SJCRH30 (cell line): ENCODE measurements around the gene KRT4. TPM values are rescaled to one million over a fixed set of nuclear protein-coding genes. Genes with fewer than 3 reads are reported as not detected.

Experiments used
- DNase-seq, 2 experiments: peaks; one replicate each; pipeline ENCODE4 v3.0.0-alpha.2; 2015 to 2020
- H3K27ac ChIP-seq: fragments of 250-450 bp; sonication (Bioruptor Pico); 2 replicates; pipeline ENCODE4 v1.5.1; 2020; ENCODE audit warnings: mild to moderate bottlenecking, moderate library complexity
- H3K27me3 ChIP-seq: fragments of 250-450 bp; sonication (Bioruptor Pico); 2 replicates; pipeline ENCODE4 v1.5.1; 2020; ENCODE audit warnings: mild to moderate bottlenecking, moderate library complexity
- H3K36me3 ChIP-seq: fragments of 250-450 bp; sonication (Bioruptor Pico); 2 replicates; pipeline ENCODE4 v1.5.1; 2020; ENCODE audit warnings: mild to moderate bottlenecking, moderate library complexity
- H3K4me1 ChIP-seq: fragments of 250-450 bp; sonication (Bioruptor Pico); 2 replicates; pipeline ENCODE4 v1.5.1; 2020; ENCODE audit warnings: mild to moderate bottlenecking, moderate library complexity
- H3K4me3 ChIP-seq: fragments of 250-450 bp; sonication (Bioruptor Pico); 2 replicates; pipeline ENCODE4 v1.5.1; 2020; ENCODE audit warnings: mild to moderate bottlenecking, moderate library complexity
- H3K9me3 ChIP-seq: fragments of 250-450 bp; sonication (Bioruptor Pico); replicated peaks from 2 replicates; pipeline ENCODE4 v1.5.1; 2020; ENCODE audit warnings: mild to moderate bottlenecking, moderate library complexity
- total RNA-seq: library from RNA; depleted of rRNA; stranded (reverse); fragments of >200 nt; shearing (Covaris generic); gene quantifications from 2 replicates; pipeline ENCODE4 v1.2.3, GENCODE V29; 2014

Gene KRT4
- total RNA-seq, 1 experiment from 2014 or later, result not detected

- peaks cover 14% of the 10 kb centered on the region; the same call in 1 of the 2 replicates for H3K27me3 ChIP-seq
- no peak for DNase-seq
- H3K27ac ChIP-seq, result no peak overlapping the region
- H3K36me3 ChIP-seq, result no peaks in the 10 kb centered on the region
- H3K9me3 ChIP-seq, result no peaks in the 10 kb centered on the region
- no peak overlapping the region for H3K4me3 ChIP-seq
- peaks cover 4% of the 10 kb centered on the region; the same call in 1 of the 2 replicates for H3K4me1 ChIP-seq
Measured at GRCh38 chr12:52820521-52820920, 6.6 kb upstream of the KRT4 start.

GRCh38 chr12:52819731-52820510 lies 6.0 kb upstream of the KRT4 start:
- H3K27ac ChIP-seq, result no peak overlapping the region
- H3K4me1 ChIP-seq, result peaks cover 4% of the 10 kb centered on the region; the same call in 1 of the 2 replicates
- H3K27me3 ChIP-seq, result peaks cover 14% of the 10 kb centered on the region; the same call in 1 of the 2 replicates
- no peaks in the 10 kb centered on the region for H3K36me3 ChIP-seq
- no peak overlapping the region for H3K4me3 ChIP-seq
- no peak for DNase-seq
- no peaks in the 10 kb centered on the region for H3K9me3 ChIP-seq

- Histone ChIP-seq H3K4me1 (peaks cover 4% of the 10 kb centered on the region; the same call in 1 of the 2 replicates), H3K27me3 (peaks cover 14% of the 10 kb centered on the region; the same call in 1 of the 2 replicates), H3K9me3 (no peaks in the 10 kb centered on the region), H3K36me3 (no peaks in the 10 kb centered on the region), H3K27ac (no peak overlapping the region), H3K4me3 (no peak overlapping the region)
- DNase-seq, result no peak
Measured at GRCh38 chr12:52818887-52819420, 5.0 kb upstream of the KRT4 start.

GRCh38 chr12:52818388-52818787 lies 4.5 kb upstream of the KRT4 start:
- Histone ChIP-seq H3K4me1 (peaks cover 4% of the 10 kb centered on the region; the same call in 1 of the 2 replicates), H3K4me3 (no peak overlapping the region), H3K9me3 (no peaks in the 10 kb centered on the region), H3K27ac (no peak overlapping the region), H3K36me3 (no peaks in the 10 kb centered on the region), H3K27me3 (peaks cover 14% of the 10 kb centered on the region; the same call in 1 of the 2 replicates)
- DNase-seq, result peak; percentile 72 to 76

- Histone ChIP-seq H3K9me3 (no peaks in the 10 kb centered on the region), H3K36me3 (no peaks in the 10 kb centered on the region), H3K27ac (no peak overlapping the region), H3K27me3 (peaks cover 10% of the 10 kb centered on the region; the same call in 1 of the 2 replicates), H3K4me1 (peaks cover 4% of the 10 kb centered on the region; the same call in 1 of the 2 replicates), H3K4me3 (no peak overlapping the region)
- DNase-seq, result no peak
Measured at GRCh38 chr12:52817699-52818238, 3.9 kb upstream of the KRT4 start.

GRCh38 chr12:52817003-52817698 lies 3.2 kb upstream of the KRT4 start:
- peaks cover 9% of the 10 kb centered on the region; the same call in 1 of the 2 replicates for H3K27me3 ChIP-seq
- H3K4me1 ChIP-seq, result peaks cover 4% of the 10 kb centered on the region; the same call in 1 of the 2 replicates
- no peak overlapping the region for H3K4me3 ChIP-seq
- DNase-seq, result no peak
- no peaks in the 10 kb centered on the region for H3K9me3 ChIP-seq
- no peaks in the 10 kb centered on the region for H3K36me3 ChIP-seq
- no peak overlapping the region for H3K27ac ChIP-seq

GRCh38 chr12:52815676-52816588 lies 2.0 kb upstream of the KRT4 start:
- H3K27me3 ChIP-seq, result peaks cover 7% of the 10 kb centered on the region; the same call in 1 of the 2 replicates
- peaks cover 4% of the 10 kb centered on the region; the same call in 1 of the 2 replicates for H3K4me1 ChIP-seq
- H3K4me3 ChIP-seq, result no peak overlapping the region
- H3K27ac ChIP-seq, result no peak overlapping the region
- DNase-seq, result no peak
- H3K9me3 ChIP-seq, result no peaks in the 10 kb centered on the region
- no peaks in the 10 kb centered on the region for H3K36me3 ChIP-seq

- Histone ChIP-seq H3K4me3 (no peak overlapping the region), H3K27ac (no peak overlapping the region), H3K9me3 (no peaks in the 10 kb centered on the region), H3K4me1 (peaks cover 4% of the 10 kb centered on the region; the same call in 1 of the 2 replicates), H3K36me3 (no peaks in the 10 kb centered on the region), H3K27me3 (no peaks in the 10 kb centered on the region)
- no peak for DNase-seq
Measured at GRCh38 chr12:52815161-52815560, 1.2 kb upstream of the KRT4 start.

- no peak for DNase-seq
- H3K4me1 ChIP-seq, result peaks cover 4% of the 10 kb centered on the region; the same call in 1 of the 2 replicates
- H3K9me3 ChIP-seq, result no peaks in the 10 kb centered on the region
Measured at GRCh38 chr12:52814710-52815155, 817 bp upstream of the KRT4 start.

GRCh38 chr12:52813203-52813819 lies 605 bp downstream of the KRT4 start:
- Histone ChIP-seq H3K36me3 (no peaks in the 10 kb centered on the region), H3K27me3 (no peaks in the 10 kb centered on the region), H3K4me3 (no peak overlapping the region), H3K9me3 (no peaks in the 10 kb centered on the region), H3K4me1 (no peaks in the 10 kb centered on the region), H3K27ac (no peak overlapping the region)
- no peak for DNase-seq

More at GRCh38 chr12:52814710-52815155, 817 bp upstream of the KRT4 start:
- no peak overlapping the region for H3K4me3 ChIP-seq
- no peaks in the 10 kb centered on the region for H3K27me3 ChIP-seq
- H3K36me3 ChIP-seq, result no peaks in the 10 kb centered on the region
- no peak overlapping the region for H3K27ac ChIP-seq

GRCh38 chr12:52812749-52813148 lies 1.2 kb downstream of the KRT4 start:
- Histone ChIP-seq H3K9me3 (no peaks in the 10 kb centered on the region), H3K27me3 (no peaks in the 10 kb centered on the region), H3K4me3 (no peak overlapping the region), H3K27ac (no peak overlapping the region), H3K36me3 (no peaks in the 10 kb centered on the region), H3K4me1 (no peaks in the 10 kb centered on the region)
- no peak for DNase-seq

- Histone ChIP-seq H3K27ac (no peak overlapping the region), H3K27me3 (no peaks in the 10 kb centered on the region), H3K4me1 (no peaks in the 10 kb centered on the region), H3K4me3 (no peak overlapping the region), H3K9me3 (no peaks in the 10 kb centered on the region), H3K36me3 (no peaks in the 10 kb centered on the region)
- DNase-seq, result no peak
Measured at GRCh38 chr12:52812073-52812400, 1.9 kb downstream of the KRT4 start.

GRCh38 chr12:52811191-52812072 lies 2.5 kb downstream of the KRT4 start:
- Histone ChIP-seq H3K36me3 (no peaks in the 10 kb centered on the region), H3K4me3 (no peak overlapping the region), H3K9me3 (no peaks in the 10 kb centered on the region), H3K4me1 (no peaks in the 10 kb centered on the region), H3K27ac (no peak overlapping the region), H3K27me3 (no peaks in the 10 kb centered on the region)
- DNase-seq, result no peak
